Measurements from ENCODE around the gene CRLF1. TPM values are rescaled to one million over a fixed set of nuclear protein-coding genes. Genes with fewer than 3 reads are reported as not detected.

The CRLF1 gene
- total RNA-seq, 1 experiment from 2014 or later = 4.3 TPM

DNA sequence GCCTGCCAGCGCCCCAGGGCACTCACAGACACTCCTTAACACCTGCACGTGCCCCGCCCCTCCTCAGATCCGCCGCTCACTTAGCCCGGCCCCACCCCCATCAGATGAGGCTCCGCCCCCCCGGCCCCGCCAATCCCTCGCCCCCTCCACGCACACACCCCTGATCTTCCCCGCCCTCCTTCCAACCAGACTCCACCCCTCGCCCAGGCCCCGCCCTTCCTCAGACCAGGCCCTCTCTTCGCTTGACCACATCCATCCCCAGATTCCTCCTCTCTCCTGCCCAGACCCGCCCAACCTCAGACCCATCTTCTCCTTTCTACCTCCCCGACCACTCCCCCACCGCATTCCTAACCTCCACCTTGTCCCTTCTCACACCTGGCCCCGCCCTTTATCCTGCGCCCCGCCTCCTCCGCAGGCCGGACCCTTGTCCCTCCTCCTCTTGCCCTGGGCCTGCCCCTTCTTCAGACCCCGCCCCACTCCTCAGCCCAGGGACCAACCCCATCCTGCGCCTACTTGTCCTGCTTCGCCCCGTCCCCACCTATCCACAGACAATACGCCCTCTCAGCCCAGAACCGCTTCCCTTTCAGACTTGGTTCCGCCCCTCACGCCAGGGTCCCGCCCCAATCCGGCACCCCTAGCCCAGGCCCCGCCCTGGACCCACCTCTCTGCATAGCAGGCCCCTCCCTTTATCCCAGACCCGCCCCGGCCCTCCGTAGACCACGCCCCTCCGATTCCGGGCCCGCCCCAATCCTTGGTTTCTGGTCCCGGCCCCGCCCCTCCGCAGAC is 29.8 kb upstream of the CRLF1 start:
- no peaks in the 10 kb centered on the region for H3K27me3 Mint-ChIP-seq (ENCODE audit: insufficient read depth, unreplicated experiment)
- H3K4me1 Mint-ChIP-seq (ENCODE audit: insufficient read depth, unreplicated experiment) = peaks cover 30% of the 10 kb centered on the region
- intact Hi-C loops (cut with micrococcal nuclease) = loop anchor here (1.0 to 5.0 kb wide), 2 partner anchors 41 to 44 kb away; no protein-coding TSS in a partner anchor
- peak; percentile 97 for DNase-seq (ENCODE audit: unreplicated experiment)
- peak overlapping the region; percentile 82 for H3K4me3 Mint-ChIP-seq (ENCODE audit: unreplicated experiment)
- no TSS peak for BruUV-seq (replicated peaks)
- TF ChIP-seq, protein P1, sequence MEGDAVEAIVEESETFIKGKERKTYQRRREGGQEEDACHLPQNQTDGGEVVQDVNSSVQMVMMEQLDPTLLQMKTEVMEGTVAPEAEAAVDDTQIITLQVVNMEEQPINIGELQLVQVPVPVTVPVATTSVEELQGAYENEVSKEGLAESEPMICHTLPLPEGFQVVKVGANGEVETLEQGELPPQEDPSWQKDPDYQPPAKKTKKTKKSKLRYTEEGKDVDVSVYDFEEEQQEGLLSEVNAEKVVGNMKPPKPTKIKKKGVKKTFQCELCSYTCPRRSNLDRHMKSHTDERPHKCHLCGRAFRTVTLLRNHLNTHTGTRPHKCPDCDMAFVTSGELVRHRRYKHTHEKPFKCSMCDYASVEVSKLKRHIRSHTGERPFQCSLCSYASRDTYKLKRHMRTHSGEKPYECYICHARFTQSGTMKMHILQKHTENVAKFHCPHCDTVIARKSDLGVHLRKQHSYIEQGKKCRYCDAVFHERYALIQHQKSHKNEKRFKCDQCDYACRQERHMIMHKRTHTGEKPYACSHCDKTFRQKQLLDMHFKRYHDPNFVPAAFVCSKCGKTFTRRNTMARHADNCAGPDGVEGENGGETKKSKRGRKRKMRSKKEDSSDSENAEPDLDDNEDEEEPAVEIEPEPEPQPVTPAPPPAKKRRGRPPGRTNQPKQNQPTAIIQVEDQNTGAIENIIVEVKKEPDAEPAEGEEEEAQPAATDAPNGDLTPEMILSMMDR (IDR thresholded peaks at IDR 0.05; ENCODE audit: unreplicated experiment) = no peak
- ChIA-PET CTCF (no interaction called here), POLR2A (no interaction called here)
- H3K27ac Mint-ChIP-seq (ENCODE audit: low read depth, unreplicated experiment) = peak overlapping the region; percentile 92
- no peaks in the 10 kb centered on the region for H3K9me3 Mint-ChIP-seq (ENCODE audit: unreplicated experiment)
- H3K36me3 Mint-ChIP-seq (ENCODE audit: insufficient read depth, unreplicated experiment) = no peaks in the 10 kb centered on the region

GRCh38 chr19:18635831-18636182 is 29.2 kb upstream of the CRLF1 start:
- ChIA-PET POLR2A (interaction anchor here (0.7 kb wide), 1 partner anchor 50 kb away, joined by 3 read pairs; no protein-coding TSS in a partner anchor), CTCF (interaction anchor here (0.6 to 0.7 kb wide), 2 partner anchors 184 to 327 kb away, joined by 3 to 4 read pairs; no protein-coding TSS in a partner anchor)
- TF ChIP-seq, protein P1 (IDR thresholded peaks at IDR 0.05; ENCODE audit: unreplicated experiment) = no peak
- no peaks in the 10 kb centered on the region for H3K27me3 Mint-ChIP-seq (ENCODE audit: insufficient read depth, unreplicated experiment)
- peak overlapping the region; percentile 92 for H3K27ac Mint-ChIP-seq (ENCODE audit: low read depth, unreplicated experiment)
- intact Hi-C loops (cut with micrococcal nuclease) = loop anchor here (1.0 to 5.0 kb wide), 2 partner anchors 41 to 44 kb away; no protein-coding TSS in a partner anchor
- no peaks in the 10 kb centered on the region for H3K9me3 Mint-ChIP-seq (ENCODE audit: unreplicated experiment)
- no peaks in the 10 kb centered on the region for H3K36me3 Mint-ChIP-seq (ENCODE audit: insufficient read depth, unreplicated experiment)
- peak overlapping the region; percentile 82 for H3K4me3 Mint-ChIP-seq (ENCODE audit: unreplicated experiment)
- no TSS peak for BruUV-seq (replicated peaks)
- H3K4me1 Mint-ChIP-seq (ENCODE audit: insufficient read depth, unreplicated experiment) = peaks cover 30% of the 10 kb centered on the region
- no peak for DNase-seq (ENCODE audit: unreplicated experiment)

DNA sequence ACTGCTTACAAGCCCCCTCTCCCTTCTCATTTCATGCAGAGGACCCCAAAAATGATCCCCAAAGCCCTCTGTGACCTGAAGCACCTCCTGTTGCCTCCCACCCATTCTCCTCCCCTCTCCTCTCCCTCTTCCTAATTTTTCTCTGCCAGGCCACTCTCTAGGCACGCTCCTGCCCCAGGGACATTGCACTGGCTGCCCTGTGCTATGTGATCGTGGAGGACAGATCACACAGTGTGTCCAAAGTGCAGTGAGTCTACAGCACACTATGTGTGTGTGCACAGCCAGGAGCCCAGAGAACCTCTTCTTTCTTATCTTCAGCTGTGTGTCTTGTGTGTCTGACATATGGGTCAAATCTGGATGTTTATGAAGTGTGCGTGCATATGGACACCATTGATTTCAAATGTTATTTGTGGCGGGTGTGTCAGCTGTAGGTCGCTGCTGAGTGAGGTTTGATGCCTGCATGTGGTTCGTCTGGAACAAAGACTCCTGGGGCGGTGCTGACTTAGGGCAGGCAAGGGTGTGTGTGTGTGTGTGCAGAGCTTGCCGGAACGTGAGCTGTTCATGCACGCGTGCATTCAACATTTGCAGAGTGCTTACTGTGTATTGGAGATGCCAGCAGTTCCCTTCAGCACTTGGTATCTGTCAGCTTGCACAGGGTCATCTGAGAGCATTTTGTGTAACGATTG is 28.2 kb upstream of the CRLF1 start:
- H3K4me1 Mint-ChIP-seq (ENCODE audit: insufficient read depth, unreplicated experiment) = peaks cover 34% of the 10 kb centered on the region

More for the DNA sequence above, 28.2 kb upstream of the CRLF1 start:
- Mint-ChIP-seq H3K27me3 (ENCODE audit: insufficient read depth, unreplicated experiment) (no peaks in the 10 kb centered on the region), H3K36me3 (ENCODE audit: insufficient read depth, unreplicated experiment) (peaks cover 5% of the 10 kb centered on the region), H3K4me3 (ENCODE audit: unreplicated experiment) (no peak overlapping the region), H3K27ac (ENCODE audit: low read depth, unreplicated experiment) (no peak overlapping the region), H3K9me3 (ENCODE audit: unreplicated experiment) (no peaks in the 10 kb centered on the region)
- BruUV-seq (replicated peaks) = no TSS peak
- ChIA-PET CTCF (interaction anchor here (0.6 to 0.9 kb wide), 3 partner anchors 54 to 328 kb away, joined by 3 to 4 read pairs (median 3); no protein-coding TSS in a partner anchor), POLR2A (interaction anchor here (0.6 to 1.6 kb wide), 4 partner anchors 11 to 312 kb away, joined by 3 to 4 read pairs (median 3); partner anchors contain the start of genes LSM4 and UBA52)
- intact Hi-C loops (cut with micrococcal nuclease) = loop anchor here (5.0 kb wide), 1 partner anchor 43 kb away; no protein-coding TSS in a partner anchor
- TF ChIP-seq, protein P1 (IDR thresholded peaks at IDR 0.05; ENCODE audit: unreplicated experiment) = no peak
- DNase-seq (ENCODE audit: unreplicated experiment) = no peak

Measured in MCF 10A (cell line).